ENCODE measurements around the gene OTOF.

The OTOF gene

DNA sequence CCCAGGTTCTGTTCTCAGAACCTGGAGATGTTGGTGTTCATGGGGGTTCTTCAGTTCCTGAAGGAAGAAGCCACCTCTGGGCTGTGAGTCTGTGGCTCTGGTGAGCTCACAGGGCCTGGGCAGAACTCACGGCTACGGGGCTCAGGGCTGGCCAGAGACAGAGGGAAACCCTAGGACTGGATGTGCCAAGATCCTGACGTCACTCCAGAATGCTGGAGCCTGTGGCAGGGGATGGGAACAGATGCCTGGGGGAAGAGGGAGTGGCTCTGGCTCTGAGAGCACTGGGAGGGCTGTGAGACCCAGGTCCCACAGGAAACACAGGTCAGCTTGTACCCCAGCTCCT lies at the start of gene OTOF:
OTOF (minus strand) TSS at position 214 of the 343 bp plus-strand sequence.
- DNase-seq: no peak

DNA sequence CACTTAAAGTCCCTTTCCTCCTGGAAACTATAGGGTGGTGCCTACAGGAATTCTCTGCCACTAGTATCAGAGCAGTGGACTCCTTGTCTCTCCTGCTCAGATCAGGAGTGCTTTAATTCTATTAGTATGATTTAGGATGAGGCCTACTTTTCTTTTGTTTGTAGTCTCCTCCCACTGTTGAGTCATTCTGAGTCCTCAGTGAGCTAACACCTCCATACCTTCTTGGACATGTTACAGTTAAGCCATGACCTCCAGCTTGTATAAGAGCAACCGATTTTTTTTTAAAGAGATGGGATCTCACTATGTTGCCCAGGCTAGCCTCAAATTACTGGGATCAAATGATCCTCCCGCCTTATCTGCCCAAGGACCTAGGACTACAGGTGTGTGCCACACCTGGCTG lies 48.7 kb upstream of the OTOF start:
- DNase-seq: no peak

DNA sequence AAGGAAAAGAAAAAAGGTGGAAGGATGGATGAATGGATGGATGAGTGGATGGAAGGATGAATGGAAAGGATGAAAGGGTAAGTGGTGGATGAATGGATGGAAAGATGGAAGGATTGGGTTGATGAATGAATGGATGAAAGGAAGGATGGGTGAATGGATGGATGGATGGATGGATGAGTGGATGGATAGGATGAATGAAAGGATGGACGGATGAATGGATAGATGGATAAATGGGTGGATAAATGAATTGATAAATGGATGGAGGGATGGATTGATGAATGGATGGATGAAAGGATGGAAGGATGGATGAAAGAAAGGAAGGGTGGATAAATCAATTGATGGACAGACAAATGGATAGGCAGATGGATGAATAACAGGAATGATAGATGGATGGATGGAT lies 48.2 kb upstream of the OTOF start:
- no peak for DNase-seq

DNA sequence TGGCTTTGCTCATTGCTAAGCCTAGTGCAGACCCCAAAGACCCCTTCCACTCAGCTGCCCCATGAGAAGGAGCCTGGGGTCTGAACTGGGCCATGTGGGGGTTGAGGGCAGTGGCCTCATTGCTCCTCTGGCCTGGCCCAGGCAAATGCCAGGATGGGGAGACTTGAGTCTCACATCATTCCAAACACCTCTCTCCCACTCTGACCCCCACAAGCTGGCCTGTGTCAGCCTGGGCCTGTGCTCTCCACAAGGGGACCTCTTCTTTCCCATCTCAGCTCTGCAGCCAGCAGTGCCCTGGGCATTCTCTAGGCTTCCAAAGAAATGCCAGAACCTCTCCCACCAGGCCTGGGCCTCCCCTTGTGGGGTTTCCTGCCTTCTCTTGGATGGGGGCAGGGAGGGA lies 45.8 kb upstream of the OTOF start:
- DNase-seq: no peak

DNA sequence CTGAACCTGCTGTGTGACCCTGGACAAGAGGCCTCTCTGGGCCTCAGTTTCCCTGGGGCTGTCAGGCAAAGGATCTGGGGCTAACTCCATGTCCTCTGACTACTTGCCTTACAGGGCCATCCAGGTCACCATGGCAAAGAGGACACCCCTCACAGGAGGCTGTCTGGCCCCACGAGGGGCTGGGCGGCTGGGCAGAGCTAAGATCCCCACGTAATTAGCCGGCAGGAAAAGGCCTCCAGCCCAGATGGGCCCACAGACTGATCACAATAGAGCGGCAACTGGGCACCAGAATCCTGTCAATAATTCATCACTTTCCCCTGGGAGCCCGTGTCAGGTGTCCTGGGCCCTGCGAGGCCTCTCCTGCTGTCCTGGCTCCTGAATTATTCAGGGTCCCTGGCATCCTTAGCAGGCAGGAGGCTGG lies 44.8 kb upstream of the OTOF start:
- no peak for DNase-seq

DNA sequence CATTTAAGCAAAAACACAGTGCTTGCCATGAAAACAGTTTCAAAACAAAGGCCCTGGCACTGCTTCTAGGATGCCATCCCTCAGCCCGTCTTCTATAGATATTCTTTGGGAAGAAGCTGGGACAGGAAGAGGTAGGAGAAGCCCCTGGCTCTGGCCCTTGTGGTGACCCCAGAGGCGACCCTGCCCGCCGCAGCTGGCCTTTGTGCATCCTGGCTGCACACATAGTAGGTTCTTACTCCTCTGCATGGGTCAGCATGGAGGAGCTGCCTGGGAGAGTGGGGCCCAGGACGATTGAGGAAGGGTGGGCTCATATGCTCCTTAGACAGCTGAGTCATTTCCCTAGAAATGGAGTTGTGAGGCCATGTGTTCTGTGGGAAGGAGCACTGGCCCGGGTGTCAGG lies 44.4 kb upstream of the OTOF start:
- no peak for DNase-seq

DNA sequence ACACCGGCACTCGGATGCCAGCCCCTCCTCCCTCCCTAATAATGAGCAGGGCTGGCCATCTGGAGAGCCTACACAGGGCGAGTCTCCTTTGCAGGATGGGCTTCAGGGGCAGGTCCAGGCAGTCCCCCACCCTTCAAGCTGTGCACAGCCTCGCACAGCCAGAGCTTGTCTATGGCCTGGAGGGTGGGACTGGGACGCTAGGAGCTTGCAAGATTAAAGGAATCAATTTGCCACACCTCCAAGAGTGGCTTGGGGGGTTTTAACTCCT lies 43.9 kb upstream of the OTOF start:
- DNase-seq: no peak

DNA sequence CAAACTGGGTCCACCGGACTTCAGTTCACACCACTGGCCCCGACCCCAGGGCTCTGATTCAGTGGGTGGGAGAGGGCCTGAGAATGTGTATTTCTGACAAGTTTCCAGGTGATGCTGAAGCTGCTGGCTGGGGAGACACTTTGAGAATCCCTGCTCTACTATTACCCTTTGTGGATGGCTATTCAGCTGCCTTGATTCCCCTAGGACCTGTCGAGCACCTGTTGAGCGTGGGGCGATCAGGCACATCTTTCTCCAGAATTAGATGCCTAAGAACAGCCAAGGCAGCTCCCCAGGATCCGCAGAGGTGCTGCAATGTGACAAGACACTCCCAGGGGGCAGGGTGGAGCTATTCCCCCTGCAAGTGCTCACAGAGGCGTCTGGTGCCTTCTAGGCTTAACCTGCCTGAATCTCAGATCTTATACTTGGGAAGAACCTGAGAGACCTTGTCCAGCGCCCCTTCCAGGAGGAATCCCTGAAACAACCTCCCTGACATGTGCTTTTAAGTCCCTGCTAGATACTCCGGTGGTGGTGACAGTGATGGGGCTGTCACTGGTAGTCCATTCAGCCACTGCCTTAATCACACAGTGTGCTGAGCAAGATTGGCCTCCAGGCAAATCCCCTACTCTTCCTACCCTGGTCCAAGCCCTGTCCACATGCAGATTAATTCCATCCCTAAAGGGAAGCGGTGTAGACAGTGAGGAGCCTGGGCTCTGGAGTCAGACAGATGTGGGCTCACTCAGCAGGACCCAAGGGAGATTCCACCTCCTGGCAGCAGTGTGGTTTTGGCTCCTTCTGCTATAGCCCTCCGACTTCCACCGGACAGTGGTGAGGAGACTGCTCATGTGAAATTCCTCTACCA lies 43.4 kb upstream of the OTOF start:
- DNase-seq: peak; percentile 6

DNA sequence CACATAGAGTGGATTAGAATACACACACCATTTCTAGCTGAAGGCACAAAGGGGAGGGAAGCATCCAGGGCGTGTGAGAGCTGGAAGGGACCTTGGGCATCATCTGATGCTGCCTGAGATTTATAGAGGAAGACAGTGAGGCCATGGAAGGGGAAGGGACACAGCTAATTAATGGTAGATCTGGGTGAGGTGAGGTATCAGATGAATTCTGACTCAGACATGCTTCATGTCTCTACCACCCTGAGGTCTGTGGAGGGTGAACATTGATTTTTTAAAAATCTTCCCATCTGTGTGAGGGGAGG lies 42.2 kb upstream of the OTOF start:
- no peak for DNase-seq

DNA sequence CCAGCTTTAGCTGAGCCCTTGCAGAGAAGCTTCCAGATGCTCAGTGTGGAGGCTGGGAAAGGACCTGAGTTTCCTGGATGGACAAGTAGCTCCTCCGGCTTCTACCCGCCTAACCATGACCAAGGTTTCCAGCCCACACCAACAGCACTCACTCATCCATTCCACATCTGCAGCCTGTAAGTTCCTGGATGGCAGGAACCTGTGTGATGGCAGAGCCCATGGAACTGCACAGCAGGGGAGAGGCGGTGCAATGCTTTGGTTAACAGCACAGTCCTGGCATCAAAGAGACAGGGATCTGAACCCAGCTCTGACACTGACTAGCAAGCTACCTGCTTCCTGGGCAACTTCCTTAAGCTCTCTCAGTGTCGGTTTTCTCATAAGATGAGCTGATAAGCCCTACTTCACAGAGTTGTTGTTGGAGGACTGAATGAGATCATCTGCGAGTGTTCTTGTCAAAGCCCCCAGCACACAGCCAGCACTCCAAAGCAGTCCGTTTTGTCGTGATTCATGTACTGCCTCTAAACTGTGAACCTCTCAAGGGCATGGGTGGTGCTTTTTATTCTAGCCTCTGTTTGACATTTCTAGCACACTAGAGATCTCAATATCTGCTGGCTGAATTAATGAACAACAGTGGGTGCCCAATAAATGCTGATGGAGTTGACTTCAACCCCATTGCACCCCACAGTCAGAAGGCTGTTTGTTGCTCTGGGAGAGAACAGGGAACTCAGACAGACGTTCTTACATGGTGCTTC lies 41.6 kb upstream of the OTOF start:
- no peak for DNase-seq

DNA sequence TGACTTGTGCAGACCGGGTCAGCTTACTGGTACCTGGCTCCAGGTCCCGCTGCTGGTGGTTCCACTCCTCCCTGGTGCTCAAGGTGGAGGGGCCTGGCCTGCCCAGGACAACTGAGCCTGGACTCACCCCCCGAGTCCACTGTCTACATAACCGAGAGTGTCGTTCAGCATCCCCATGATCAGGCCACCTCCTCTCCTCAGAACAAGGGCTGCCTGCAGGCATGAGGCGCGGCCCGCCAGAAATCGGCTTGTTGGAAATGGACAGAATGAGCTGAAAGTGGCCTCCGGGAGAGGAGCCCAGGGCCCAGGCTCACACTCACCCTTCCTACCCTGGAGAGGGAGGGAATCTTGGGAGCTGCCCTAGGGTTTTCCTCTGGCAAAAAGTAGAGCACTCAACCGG lies 38.9 kb upstream of the OTOF start:
- no peak for DNase-seq

DNA sequence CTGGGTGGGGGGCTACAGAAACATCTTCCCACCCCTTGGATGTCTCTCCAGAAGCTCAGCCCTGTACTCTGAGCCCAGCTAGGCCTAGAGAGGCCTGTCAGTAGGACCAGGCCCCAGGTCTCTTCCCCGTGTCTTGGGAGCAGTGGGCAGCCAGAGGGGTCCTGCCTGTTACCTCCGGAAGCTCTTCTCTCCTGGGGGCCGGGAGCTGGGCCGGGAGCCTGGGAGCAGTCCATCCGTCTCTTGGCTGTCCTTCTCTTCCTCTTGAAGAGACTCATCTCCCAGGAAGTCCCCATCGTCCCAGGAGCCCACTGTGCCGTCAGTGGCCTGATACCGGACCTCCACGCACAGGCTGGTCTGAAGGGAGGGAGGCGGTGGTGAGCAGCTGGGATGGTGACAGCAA lies 38.3 kb upstream of the OTOF start:
- DNase-seq: no peak

DNA sequence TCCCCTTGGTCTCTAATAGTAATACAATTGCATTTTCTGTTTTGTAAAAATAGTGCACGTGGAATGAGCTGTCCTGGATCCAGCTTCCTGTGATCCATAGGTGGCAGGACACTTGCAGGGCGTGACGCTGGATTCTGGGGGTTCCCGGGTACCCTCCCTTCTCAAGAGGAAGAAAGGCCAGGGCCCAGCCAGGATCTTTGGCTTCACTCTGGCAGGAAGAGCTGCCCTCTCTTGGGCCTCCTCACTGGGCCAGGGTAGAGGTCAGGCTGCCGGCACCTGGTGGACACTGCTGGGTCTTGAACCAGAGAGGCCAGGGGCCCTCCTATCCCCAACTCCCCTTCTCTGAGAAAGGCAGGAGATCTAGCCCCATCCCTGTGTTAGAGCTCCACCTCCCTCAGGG lies 37.8 kb upstream of the OTOF start:
- DNase-seq: no peak

DNA sequence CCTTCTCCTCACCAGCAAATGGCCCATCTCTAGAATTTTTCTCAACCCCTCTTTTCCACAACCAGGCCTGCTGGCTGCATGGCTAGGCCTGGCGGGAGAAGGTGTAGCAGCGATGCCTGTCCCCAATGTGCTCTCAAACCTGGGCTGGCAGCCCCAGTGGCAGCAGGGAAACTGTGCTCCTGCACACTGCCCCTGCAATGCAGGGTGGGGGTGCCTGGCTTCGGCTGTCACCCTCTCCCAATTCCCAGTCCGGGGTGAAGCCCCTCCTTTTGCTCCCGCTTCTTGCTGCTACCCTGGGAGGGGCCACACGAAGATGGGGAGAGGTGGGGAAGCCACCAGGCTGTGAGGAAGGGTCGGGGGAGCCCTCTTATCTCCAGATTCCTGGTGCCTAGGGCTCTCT lies 36.1 kb upstream of the OTOF start:
- no peak for DNase-seq

DNA sequence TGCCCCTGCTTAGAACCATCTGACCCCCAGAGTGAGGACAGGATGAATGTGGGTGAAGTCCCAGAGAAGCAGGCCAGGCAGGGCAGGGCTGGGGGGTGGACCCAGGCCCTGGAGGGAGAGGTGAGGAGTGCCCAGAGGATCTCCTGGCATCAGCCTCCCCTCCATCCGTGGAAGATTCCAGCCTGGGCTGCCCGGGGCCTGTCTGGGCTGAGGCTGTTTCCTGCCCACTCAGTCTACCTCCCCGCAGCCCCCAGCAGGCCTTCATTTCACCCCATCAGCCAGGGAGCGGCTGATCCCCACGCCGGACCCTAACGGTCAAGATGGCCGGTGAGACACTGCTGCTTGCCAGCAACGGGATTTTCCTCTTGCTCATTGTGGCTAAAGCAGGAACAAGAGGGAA lies 35.3 kb upstream of the OTOF start:
- DNase-seq: no peak

DNA sequence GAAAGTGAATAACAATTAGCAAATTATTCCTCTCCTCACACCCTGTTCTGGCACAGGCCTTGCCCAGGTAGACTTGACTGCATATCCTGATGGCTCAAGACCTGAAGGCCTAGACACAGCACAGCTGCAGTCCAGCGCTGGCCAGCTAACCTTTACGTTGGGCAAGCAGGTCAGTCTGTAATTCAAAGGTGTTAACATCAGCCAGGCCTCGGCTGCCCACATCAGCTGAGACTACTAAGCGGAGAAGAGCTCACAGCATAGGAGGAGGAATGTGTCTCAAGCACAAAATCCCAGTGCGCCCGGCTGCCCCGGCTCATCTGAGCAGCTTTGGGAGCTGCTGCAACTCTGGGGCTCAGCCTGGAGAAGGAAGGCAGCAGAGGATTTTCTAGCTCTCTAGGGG lies 33.5 kb upstream of the OTOF start:
- no peak for DNase-seq

DNA sequence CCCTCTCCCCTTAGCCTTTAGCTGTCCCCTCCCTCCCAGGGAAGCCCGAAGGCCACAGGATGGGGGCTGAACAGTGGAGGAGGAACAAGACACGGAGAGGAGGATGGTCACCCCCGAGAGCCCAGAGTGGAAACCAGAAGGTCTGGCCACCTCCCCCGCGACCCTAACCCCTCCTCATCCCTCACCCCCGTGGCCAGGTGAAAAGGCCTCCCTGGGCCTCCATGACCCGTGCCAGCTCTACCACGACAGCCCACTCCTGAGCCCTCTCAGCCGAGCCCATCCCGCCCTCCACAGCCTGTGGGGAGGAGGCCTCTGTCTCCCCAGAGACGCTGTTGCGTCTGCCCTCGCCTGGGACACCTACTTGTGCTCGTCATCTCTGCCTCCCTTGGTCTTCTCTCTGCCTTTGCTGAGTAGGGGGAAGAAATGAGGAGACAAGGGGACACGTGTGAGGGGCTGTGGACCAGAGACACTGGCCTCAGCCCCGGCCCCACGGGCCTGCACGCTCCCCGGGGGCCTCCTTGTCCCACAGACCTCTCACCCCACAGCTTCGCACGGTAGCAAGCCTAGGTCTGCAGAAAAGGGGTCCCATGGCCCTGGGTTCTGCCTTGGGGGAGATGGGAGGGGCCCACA lies 32.5 kb upstream of the OTOF start:
- no peak for DNase-seq

DNA sequence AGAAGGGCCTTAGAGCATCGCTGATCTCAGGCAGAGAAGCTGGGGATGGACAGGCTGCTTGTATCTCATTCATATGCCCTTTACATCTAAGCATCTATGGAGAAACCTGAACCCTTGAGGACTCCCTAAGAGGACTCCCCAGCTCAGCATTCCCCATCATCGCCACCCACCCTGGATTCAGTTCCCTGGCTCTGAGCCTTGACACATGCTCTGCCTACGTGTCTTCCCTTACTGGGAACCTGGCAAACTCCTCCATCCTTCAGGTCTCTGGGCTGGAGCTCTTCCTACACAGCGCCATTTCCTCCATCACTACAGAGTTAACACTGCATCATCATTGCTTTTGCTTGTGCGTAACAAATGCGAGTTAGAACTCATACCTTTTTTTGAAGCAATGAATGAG lies 31.2 kb upstream of the OTOF start:
- DNase-seq: no peak

DNA sequence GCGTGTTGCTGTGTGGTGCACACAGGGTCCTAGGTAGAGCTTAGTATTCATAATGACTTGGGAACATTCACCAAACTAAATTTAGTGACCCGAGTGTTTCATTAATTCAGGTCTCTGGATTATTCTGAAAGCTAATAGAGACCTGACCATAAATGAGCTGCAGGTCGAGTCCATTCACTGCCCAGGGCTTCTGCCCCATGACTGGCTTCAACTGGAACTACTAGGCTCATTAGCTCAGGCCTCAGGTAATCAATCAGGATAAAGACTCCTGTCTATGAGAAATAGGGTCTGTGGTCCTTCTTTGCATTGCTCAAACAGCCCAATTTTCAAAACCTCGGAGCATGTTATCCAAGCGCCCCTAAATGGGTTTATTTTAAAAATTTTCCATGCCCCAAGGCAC lies 30.0 kb upstream of the OTOF start:
- DNase-seq: no peak

DNA sequence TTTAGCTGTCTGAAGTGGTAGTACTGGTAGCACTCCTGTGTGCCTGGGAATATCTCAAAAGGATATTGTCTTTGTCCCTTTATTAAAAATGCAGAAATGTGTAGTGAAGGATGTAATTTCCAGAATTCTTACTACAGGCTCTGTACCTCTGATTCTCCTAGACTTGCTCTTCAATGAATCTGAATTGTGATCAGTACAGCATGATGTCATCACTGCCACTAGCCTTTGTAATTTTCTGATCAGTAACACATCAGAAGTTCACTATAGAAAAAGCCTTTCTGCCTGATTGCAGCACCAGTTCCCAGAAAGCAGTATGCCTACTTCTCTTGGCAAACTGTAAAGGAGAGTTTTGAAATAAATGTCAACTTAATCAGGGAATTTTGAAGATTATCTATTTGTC lies 29.2 kb upstream of the OTOF start:
- no peak for DNase-seq

DNA sequence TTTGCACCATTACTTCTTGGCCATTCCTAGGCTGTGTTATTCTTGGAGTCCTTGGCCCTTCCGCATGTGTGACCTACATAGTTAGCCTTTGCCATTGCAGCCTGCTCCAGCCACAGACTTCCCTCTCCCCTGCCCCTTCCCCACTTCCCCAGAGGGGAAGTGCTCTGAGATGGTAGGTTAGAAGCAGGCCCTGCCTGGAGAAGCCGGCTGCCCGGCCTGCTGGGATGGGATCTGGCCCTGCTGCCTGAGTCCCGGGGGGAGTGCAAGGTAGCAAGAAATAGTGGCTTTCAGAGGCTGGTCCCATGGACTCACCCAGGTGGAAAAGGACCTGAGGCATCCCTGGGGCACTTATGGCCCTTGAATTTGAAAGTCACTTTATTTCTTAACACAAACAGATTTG lies 28.4 kb upstream of the OTOF start:
- DNase-seq: no peak

DNA sequence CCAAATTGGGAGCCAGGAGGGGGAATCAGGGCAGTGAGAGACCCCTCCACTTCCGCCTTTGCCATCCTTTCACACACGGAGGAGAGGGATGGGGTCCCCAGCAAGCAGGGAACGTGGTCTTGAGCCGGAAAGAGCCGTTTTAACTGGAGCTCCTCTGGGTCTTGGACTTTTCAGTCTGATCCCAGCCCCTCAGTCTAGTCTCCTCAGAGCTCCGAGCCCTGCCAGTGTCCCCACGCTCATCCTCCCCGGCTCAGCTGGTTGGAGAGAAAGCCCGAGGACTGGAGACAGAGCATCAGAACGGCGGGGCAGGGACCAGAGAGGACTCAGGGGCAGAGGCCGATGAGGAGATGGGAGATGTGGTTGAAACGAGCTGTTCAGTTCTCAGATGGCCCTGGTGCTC lies 26.1 kb upstream of the OTOF start:
- no peak for DNase-seq

DNA sequence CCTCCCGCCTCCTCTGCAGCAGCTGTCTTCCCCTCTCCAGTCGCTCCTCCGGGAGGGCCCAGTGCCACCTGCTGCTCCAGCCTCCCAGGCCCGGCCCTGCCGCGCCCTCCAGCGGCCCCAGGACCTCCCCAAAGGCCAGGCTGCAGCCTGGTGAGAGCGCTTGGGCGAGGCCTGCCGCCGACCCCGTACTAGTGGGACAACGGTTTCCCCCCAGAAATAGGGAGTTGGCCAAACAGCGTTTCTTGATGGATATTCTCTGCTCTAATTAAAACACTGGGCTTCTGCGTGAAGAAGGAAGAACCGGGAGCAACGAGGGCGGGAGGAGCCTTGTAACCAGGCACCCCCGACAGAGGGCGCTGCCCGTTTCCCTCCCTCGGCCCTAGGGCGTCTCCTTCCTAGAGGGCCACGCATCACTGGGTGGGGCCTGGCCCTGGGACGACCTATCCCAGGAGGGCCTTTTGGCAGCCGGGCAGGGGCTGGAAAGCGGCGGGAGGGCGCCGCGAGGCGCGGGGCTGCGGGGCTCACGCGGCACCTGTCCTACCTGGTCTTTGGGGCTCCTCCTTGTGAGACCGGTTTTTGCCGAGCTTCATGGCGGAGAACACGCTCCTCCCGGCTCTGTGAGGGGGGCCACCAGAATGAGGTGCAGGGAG lies 25.4 kb upstream of the OTOF start:
- DNase-seq: peak; percentile 78

DNA sequence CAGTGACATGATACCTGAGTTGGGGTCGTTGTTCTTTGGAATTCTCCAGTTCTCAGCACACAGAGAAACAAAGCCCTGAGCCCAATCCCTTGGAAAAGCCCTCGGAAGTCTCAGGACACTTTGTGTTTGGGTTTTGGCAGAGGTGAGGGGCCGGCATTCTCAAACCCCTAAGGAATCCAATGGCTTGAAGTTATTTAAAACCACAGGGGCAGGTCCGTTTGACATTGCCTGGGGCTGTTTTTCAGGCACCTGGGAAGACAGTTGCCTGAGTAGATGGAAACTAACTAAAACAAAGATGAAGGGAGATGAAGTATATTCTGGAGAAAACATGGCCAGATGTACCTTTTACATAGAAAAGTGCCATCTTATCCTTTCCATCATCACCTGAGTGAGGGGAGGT lies 22.5 kb upstream of the OTOF start:
- no peak for DNase-seq

Data from SHP77 treated with DMSO at 0.1 percent for 48 hours (cell line).